SK-N-SH treated with all-trans-retinoic acid at 6 μM for 48 hours (cell line): Measurements from ENCODE around the gene ESM1.
"Not testable (repeated sequence)": the region's sequence is repeated elsewhere in the genome, so short reads cannot be mapped to it uniquely, and the experiment has no call there.

Experiments used
- ATAC-seq: fragments of 200-7000 bp; cut with Tn5 transposase; 3 replicates; pipeline ENCODE4 v1.9.1; 2020; ENCODE audit warnings: mild to moderate bottlenecking, moderate library complexity
- ARNTL ChIP-seq: fragments of 450-650 bp; formaldehyde crosslinking; IDR thresholded peaks from 2 replicates; pipeline ENCODE4 v1.5.0; 2020; ENCODE audit warnings: low read depth, mild to moderate bottlenecking, moderate library complexity, borderline replicate concordance
- OSR1 ChIP-seq: fragments of 250-450 bp; sonication (Bioruptor Pico); IDR thresholded peaks from 2 replicates; pipeline ENCODE4 v1.8.0; 2022; ENCODE audit warnings: moderate library complexity, mild to moderate bottlenecking, inconsistent platforms
- PPARA ChIP-seq: fragments of 250-450 bp; sonication (Bioruptor Pico); IDR thresholded peaks from 2 replicates; pipeline ENCODE4 v1.5.0; 2020; ENCODE audit warnings: mild to moderate bottlenecking, borderline replicate concordance
- RARB ChIP-seq: fragments of 250-450 bp; sonication (Bioruptor Pico); IDR thresholded peaks from 2 replicates; pipeline ENCODE4 v1.8.0; 2021; ENCODE audit warnings: mild to moderate bottlenecking, moderate library complexity
- TCF4 ChIP-seq: fragments of 250-450 bp; sonication (Bioruptor Pico); IDR thresholded peaks from 2 replicates; pipeline ENCODE4 v1.8.0; 2021; ENCODE audit warnings: mild to moderate bottlenecking, moderate library complexity, borderline replicate concordance
- TOX ChIP-seq: fragments of 250-450 bp; sonication (Bioruptor Pico); IDR thresholded peaks from 2 replicates; pipeline ENCODE4 v1.8.0; 2021; ENCODE audit warnings: mild to moderate bottlenecking, moderate library complexity, borderline replicate concordance
- ZFP3 ChIP-seq: fragments of 250-450 bp; sonication (Bioruptor Pico); IDR thresholded peaks from 2 replicates; pipeline ENCODE4 v1.5.0; 2020; ENCODE audit warnings: mild to moderate bottlenecking, moderate library complexity
- ZFP30 ChIP-seq: fragments of 450-650 bp; formaldehyde crosslinking; IDR thresholded peaks from 2 replicates; pipeline ENCODE4 v1.5.0; 2022; ENCODE audit warnings: mild to moderate bottlenecking, moderate library complexity
- ZNF565 ChIP-seq: fragments of 450-650 bp; formaldehyde crosslinking; conservative IDR thresholded peaks from 2 replicates; pipeline ENCODE4 v1.5.0; 2020; ENCODE audit warnings: low read depth, mild to moderate bottlenecking, moderate library complexity
- ZNF70 ChIP-seq: fragments of 450-650 bp; formaldehyde crosslinking; IDR thresholded peaks from 2 replicates; pipeline ENCODE4 v1.5.0; 2020; ENCODE audit warnings: mild to moderate bottlenecking, moderate library complexity
- ZNF8 ChIP-seq: fragments of 450-650 bp; formaldehyde crosslinking; IDR thresholded peaks from 2 replicates; pipeline ENCODE4 v1.5.0; 2020; ENCODE audit warnings: mild to moderate bottlenecking, moderate library complexity
- TF ChIP-seq, protein P1 (sequence below): fragments of 250-450 bp; sonication (Bioruptor Pico); IDR thresholded peaks from 2 replicates; pipeline ENCODE4 v1.8.0; 2020; ENCODE audit warnings: mild to moderate bottlenecking, moderate library complexity, borderline replicate concordance
- TF ChIP-seq, protein P2 (sequence below): fragments of 250-450 bp; sonication (Bioruptor Pico); IDR thresholded peaks from 2 replicates; pipeline ENCODE4 v1.8.0; 2021; ENCODE audit warnings: low read depth, mild to moderate bottlenecking, moderate library complexity, borderline replicate concordance
- TF ChIP-seq, protein P3 (sequence below): fragments of 250-450 bp; sonication (Bioruptor Pico); IDR thresholded peaks from 2 replicates; pipeline ENCODE4 v1.5.1; 2021; ENCODE audit warnings: mild to moderate bottlenecking, moderate library complexity
- TF ChIP-seq, protein P4 (sequence below): fragments of 250-450 bp; sonication (Bioruptor Pico); IDR thresholded peaks from 2 replicates; pipeline ENCODE4 v1.5.0; 2020; ENCODE audit warnings: mild to moderate bottlenecking, moderate library complexity
- TF ChIP-seq, protein P5 (sequence below): fragments of 250-450 bp; sonication (Bioruptor Pico); IDR thresholded peaks from 2 replicates; pipeline ENCODE4 v1.5.1; 2020; ENCODE audit warnings: low read depth, mild to moderate bottlenecking, moderate library complexity

Gene ESM1

DNA sequence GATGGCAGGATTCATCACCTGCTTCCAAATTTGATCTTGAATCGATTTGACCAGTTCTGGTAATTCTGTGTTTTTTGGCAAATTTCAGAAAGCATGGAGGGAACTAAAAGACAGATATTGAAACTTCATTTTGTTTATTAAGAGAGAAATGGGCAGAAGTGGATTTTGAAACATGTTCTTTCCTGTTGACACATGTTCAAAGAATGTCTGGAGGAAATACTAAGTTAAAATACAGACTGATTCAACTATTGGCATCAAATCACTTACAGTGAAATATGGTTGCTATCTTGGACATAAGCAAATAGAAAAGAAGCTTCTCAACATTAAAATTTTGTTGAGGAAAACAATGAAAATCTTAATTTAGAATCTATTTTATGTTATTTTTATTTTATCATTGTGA, 19.3 kb upstream of the ESM1 start:
- no peak; the same call in 2 of the 3 replicates for ATAC-seq
- no peak for TF ChIP-seq ARNTL
- no peak for TF ChIP-seq TCF4 (CRISPR knock-in tag)
- TF ChIP-seq, protein P1, sequence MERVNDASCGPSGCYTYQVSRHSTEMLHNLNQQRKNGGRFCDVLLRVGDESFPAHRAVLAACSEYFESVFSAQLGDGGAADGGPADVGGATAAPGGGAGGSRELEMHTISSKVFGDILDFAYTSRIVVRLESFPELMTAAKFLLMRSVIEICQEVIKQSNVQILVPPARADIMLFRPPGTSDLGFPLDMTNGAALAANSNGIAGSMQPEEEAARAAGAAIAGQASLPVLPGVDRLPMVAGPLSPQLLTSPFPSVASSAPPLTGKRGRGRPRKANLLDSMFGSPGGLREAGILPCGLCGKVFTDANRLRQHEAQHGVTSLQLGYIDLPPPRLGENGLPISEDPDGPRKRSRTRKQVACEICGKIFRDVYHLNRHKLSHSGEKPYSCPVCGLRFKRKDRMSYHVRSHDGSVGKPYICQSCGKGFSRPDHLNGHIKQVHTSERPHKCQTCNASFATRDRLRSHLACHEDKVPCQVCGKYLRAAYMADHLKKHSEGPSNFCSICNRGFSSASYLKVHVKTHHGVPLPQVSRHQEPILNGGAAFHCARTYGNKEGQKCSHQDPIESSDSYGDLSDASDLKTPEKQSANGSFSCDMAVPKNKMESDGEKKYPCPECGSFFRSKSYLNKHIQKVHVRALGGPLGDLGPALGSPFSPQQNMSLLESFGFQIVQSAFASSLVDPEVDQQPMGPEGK (CRISPR knock-in tag), result no peak
- TF ChIP-seq ZFP30 (CRISPR knock-in tag), result no peak
- TF ChIP-seq PPARA (CRISPR knock-in tag), result no peak

DNA sequence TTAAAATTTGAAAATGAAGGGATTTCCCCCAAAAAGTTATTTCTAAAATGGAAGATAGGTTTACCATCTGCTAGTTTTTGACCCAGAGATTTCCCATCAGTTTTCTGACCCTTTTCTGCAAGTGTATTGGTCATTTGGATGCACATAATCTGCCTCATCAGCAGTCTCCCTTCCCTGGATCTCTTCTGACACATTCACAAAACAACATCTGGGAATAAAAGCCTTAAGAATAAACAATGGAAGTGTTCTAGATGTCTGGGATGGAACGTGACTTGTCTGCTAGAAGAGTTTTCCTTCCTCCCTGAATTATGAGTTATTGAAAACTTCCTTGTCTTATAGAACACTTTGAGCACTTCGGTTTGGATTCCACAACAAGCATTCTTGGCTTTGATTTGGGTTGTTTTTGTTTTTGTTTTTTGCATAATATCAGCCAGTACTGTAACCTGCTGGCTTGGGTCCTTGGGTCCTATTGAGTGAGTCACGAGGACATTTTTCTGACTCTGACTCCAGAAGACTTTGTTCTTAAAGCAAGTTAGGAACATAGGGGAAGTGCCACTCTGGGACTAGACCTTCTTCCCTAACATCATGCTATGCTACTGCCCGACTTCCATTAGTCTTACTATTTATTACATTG, 18.2 kb upstream of the ESM1 start:
- TF ChIP-seq ZNF70 (CRISPR knock-in tag), result no peak
- TF ChIP-seq, protein P2, sequence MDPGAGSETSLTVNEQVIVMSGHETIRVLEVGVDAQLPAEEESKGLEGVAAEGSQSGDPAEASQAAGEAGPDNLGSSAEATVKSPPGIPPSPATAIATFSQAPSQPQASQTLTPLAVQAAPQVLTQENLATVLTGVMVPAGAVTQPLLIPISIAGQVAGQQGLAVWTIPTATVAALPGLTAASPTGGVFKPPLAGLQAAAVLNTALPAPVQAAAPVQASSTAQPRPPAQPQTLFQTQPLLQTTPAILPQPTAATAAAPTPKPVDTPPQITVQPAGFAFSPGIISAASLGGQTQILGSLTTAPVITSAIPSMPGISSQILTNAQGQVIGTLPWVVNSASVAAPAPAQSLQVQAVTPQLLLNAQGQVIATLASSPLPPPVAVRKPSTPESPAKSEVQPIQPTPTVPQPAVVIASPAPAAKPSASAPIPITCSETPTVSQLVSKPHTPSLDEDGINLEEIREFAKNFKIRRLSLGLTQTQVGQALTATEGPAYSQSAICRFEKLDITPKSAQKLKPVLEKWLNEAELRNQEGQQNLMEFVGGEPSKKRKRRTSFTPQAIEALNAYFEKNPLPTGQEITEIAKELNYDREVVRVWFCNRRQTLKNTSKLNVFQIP (CRISPR knock-in tag), result no peak
- TF ChIP-seq ZNF565 (CRISPR knock-in tag), result no peak
- no peak for TF ChIP-seq ZFP3
- TF ChIP-seq TOX, result no peak
- TF ChIP-seq, protein P3, sequence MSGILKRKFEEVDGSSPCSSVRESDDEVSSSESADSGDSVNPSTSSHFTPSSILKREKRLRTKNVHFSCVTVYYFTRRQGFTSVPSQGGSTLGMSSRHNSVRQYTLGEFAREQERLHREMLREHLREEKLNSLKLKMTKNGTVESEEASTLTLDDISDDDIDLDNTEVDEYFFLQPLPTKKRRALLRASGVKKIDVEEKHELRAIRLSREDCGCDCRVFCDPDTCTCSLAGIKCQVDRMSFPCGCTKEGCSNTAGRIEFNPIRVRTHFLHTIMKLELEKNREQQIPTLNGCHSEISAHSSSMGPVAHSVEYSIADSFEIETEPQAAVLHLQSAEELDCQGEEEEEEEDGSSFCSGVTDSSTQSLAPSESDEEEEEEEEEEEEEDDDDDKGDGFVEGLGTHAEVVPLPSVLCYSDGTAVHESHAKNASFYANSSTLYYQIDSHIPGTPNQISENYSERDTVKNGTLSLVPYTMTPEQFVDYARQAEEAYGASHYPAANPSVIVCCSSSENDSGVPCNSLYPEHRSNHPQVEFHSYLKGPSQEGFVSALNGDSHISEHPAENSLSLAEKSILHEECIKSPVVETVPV (CRISPR knock-in tag), result no peak
- TF ChIP-seq PPARA (CRISPR knock-in tag), result no peak
- no peak for TF ChIP-seq RARB (CRISPR knock-in tag)
- no peak for TF ChIP-seq ZNF8
- TF ChIP-seq OSR1 (CRISPR knock-in tag), result no peak
- TF ChIP-seq, protein P1 (CRISPR knock-in tag), result no peak
- TF ChIP-seq ZFP30 (CRISPR knock-in tag), result no peak
- TF ChIP-seq, protein P4, sequence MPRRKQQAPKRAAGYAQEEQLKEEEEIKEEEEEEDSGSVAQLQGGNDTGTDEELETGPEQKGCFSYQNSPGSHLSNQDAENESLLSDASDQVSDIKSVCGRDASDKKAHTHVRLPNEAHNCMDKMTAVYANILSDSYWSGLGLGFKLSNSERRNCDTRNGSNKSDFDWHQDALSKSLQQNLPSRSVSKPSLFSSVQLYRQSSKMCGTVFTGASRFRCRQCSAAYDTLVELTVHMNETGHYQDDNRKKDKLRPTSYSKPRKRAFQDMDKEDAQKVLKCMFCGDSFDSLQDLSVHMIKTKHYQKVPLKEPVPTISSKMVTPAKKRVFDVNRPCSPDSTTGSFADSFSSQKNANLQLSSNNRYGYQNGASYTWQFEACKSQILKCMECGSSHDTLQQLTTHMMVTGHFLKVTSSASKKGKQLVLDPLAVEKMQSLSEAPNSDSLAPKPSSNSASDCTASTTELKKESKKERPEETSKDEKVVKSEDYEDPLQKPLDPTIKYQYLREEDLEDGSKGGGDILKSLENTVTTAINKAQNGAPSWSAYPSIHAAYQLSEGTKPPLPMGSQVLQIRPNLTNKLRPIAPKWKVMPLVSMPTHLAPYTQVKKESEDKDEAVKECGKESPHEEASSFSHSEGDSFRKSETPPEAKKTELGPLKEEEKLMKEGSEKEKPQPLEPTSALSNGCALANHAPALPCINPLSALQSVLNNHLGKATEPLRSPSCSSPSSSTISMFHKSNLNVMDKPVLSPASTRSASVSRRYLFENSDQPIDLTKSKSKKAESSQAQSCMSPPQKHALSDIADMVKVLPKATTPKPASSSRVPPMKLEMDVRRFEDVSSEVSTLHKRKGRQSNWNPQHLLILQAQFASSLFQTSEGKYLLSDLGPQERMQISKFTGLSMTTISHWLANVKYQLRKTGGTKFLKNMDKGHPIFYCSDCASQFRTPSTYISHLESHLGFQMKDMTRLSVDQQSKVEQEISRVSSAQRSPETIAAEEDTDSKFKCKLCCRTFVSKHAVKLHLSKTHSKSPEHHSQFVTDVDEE (CRISPR knock-in tag), result no peak
- TF ChIP-seq, protein P5, sequence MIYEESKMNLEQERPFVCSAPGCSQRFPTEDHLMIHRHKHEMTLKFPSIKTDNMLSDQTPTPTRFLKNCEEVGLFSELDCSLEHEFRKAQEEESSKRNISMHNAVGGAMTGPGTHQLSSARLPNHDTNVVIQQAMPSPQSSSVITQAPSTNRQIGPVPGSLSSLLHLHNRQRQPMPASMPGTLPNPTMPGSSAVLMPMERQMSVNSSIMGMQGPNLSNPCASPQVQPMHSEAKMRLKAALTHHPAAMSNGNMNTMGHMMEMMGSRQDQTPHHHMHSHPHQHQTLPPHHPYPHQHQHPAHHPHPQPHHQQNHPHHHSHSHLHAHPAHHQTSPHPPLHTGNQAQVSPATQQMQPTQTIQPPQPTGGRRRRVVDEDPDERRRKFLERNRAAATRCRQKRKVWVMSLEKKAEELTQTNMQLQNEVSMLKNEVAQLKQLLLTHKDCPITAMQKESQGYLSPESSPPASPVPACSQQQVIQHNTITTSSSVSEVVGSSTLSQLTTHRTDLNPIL (CRISPR knock-in tag), result no peak
- TF ChIP-seq, all 23 proteins: peak for 0

DNA sequence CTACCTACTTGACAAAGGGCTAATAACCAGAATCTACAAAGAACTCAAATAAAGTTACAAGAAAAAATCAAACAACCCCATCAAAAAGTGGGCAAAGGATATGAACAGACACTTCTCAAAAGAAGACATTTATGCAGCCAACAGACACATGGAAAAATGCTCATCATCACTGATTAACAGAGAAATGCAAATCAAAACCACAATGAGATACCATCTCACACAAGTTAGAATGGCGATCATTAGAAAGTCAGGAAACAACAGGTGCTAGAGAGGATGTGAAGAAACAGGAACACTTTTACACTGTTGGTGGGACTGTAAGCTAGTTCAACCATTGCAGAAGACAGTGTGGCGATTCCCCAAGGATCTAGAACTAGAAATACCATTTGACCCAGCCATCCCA, 16.8 kb upstream of the ESM1 start:
- ATAC-seq, result not testable (repeated sequence)

More for the DNA sequence above, 18.2 kb upstream of the ESM1 start:
- no peak for ATAC-seq
